HepG2 (cell line): ENCODE data around the gene RBBP8NL. TPM values are rescaled to one million over a fixed set of nuclear protein-coding genes. Genes with fewer than 3 reads are reported as not detected.
A peak's percentile ranks its signal among the peaks of the same experiment; 100 is the strongest.

ENCODE experiments used
- ATAC-seq: fragments of 200-7000 bp; cut with Tn5 transposase; 3 replicates; pipeline ENCODE4 v1.9.1; 2020; ENCODE audit warnings: mild to moderate bottlenecking, moderate library complexity
- BruUV-seq: library from RNA; stranded (reverse); fragments of 400-500 nt; replicated peaks from 2 replicates; lab custom pipeline; 2021; lab: Mats Ljungman, UMichigan
- CTCF ChIA-PET: fragments of 300-600 bp; formaldehyde crosslinking; extraction: SDS; loops from one replicate; lab custom pipeline; 2021; ENCODE audit warnings: low total read pairs, inconsistent platforms, low intra/inter-chr PET ratio; lab: Yijun Ruan, JAX
- POLR2A ChIA-PET: fragments of 350-600 bp; sonication (Branson Sonifier 250); formaldehyde crosslinking; loops from one replicate; lab custom pipeline; 2020; ENCODE audit warnings: antibody characterized with exemption, inconsistent platforms; lab: Yijun Ruan, JAX
- DNase-seq: peaks from one replicate; pipeline ENCODE4 v3.0.0-alpha.2; 2015; ENCODE audit warnings: low spot score
- FAIRE-seq: peaks from 3 replicates; lab custom pipeline; 2011; peaks lifted over from hg19 to GRCh38; lab: Jason Lieb, UNC
- H2AFZ ChIP-seq: one replicate; pipeline ENCODE4 v1.6.1; 2011; ENCODE audit warnings: low read length, inconsistent platforms
- H3K27ac ChIP-seq: fragments of 300-600 bp; 3 replicates; pipeline ENCODE4 v1.8.0; 2011; ENCODE audit warnings: mixed run types, mild to moderate bottlenecking, mixed read lengths, low read length, inconsistent platforms; ENCODE audit not compliant: insufficient read depth; ENCODE audit errors: extremely low read length
- H3K27me3 ChIP-seq, 2 experiments: fragments of 200-600 bp in 1 of 2; 2 replicates in 1 of 2; 3 replicates in 1 of 2; pipeline versions ENCODE4 v1.6.0 to v1.8.0; 2011; ENCODE audit warnings: low read length in 2 of 2, mild to moderate bottlenecking in 2 of 2, moderate library complexity in 2 of 2, inconsistent platforms in 1 of 2; ENCODE audit not compliant: insufficient read depth in 2 of 2, control insufficient read depth in 1 of 2
- H3K36me3 ChIP-seq, 2 experiments: fragments of 200-600 bp in 1 of 2; replicated peaks in 1 of 2; 2 replicates in 1 of 2; 3 replicates in 1 of 2; pipeline versions ENCODE4 v1.5.1 to v1.8.0; 2011; ENCODE audit warnings: low read length in 2 of 2, inconsistent platforms in 1 of 2; ENCODE audit not compliant: insufficient read depth in 2 of 2, control insufficient read depth in 1 of 2
- H3K4me1 ChIP-seq: 2 replicates; pipeline ENCODE4 v1.5.1; 2012; ENCODE audit warnings: low read length, inconsistent platforms; ENCODE audit not compliant: insufficient read depth
- H3K4me2 ChIP-seq: 2 replicates; pipeline ENCODE4 v1.6.0; 2011; ENCODE audit warnings: low read depth, low read length, inconsistent platforms
- H3K4me3 ChIP-seq, 3 experiments: fragments of 200-600 bp in 1 of 3; sonication (generic), shearing (Covaris generic) in 1 of 3; replicated peaks in 1 of 3; 2 replicates each; pipeline ENCODE4 v1.5.1; 2011 to 2016; ENCODE audit warnings: low read length in 3 of 3, inconsistent platforms in 2 of 3, low read depth in 2 of 3, mild to moderate bottlenecking in 2 of 3, control low read depth in 1 of 3, mixed read lengths in 1 of 3; ENCODE audit not compliant: insufficient read depth in 1 of 3
- H3K79me2 ChIP-seq: one replicate; pipeline ENCODE4 v1.6.1; 2011; ENCODE audit warnings: low read length, inconsistent platforms; ENCODE audit not compliant: insufficient read depth
- H3K9ac ChIP-seq: 2 replicates; pipeline ENCODE4 v1.6.0; 2011; ENCODE audit warnings: mild to moderate bottlenecking, low read depth, low read length, inconsistent platforms; ENCODE audit not compliant: insufficient read depth
- H3K9me3 ChIP-seq: 2 replicates; pipeline ENCODE4 v1.5.1; 2012; ENCODE audit warnings: mild to moderate bottlenecking, low read length
- H4K20me1 ChIP-seq: 2 replicates; pipeline ENCODE4 v1.6.0; 2011; ENCODE audit warnings: inconsistent platforms, mild to moderate bottlenecking, low read length, moderate library complexity; ENCODE audit not compliant: insufficient read depth
- ADNP ChIP-seq: sonication (generic); formaldehyde crosslinking; IDR thresholded peaks from 2 replicates; pipeline ENCODE4 v1.4.0; 2020; ENCODE audit warnings: missing genetic modification reagents
- ARID2 ChIP-seq: sonication (generic); formaldehyde crosslinking; IDR thresholded peaks from 2 replicates; pipeline ENCODE4 v1.8.1; 2022; ENCODE audit warnings: mild to moderate bottlenecking, missing genetic modification reagents, borderline replicate concordance
- ATF1 ChIP-seq: IDR thresholded peaks from 2 replicates; pipeline ENCODE4 v1.6.1; 2016; ENCODE audit warnings: mild to moderate bottlenecking, control low read depth
- BORCS8-MEF2B ChIP-seq: sonication (generic); formaldehyde crosslinking; IDR thresholded peaks from 2 replicates; pipeline ENCODE4 v1.8.0; 2022; ENCODE audit warnings: mild to moderate bottlenecking, missing genetic modification reagents
- DR1 ChIP-seq: sonication (generic); formaldehyde crosslinking; IDR thresholded peaks from 2 replicates; pipeline ENCODE4 v1.8.0; 2021; ENCODE audit warnings: mild to moderate bottlenecking, missing genetic modification reagents, inconsistent platforms
- HNF4A ChIP-seq: sonication (generic); formaldehyde crosslinking; IDR thresholded peaks from 2 replicates; pipeline ENCODE4 v1.4.0; 2020; ENCODE audit warnings: missing genetic modification reagents
- NONO ChIP-seq, 2 experiments: fragments of 450-650 bp in 1 of 2; sonication (generic) in 1 of 2; formaldehyde crosslinking in 1 of 2; IDR thresholded peaks in 1 of 2; conservative IDR thresholded peaks in 1 of 2; 2 replicates each; pipeline versions ENCODE4 v1.6.1 to v1.8.0; 2017 to 2022; ENCODE audit warnings: mild to moderate bottlenecking in 1 of 2, missing genetic modification reagents in 1 of 2, moderate library complexity in 1 of 2
- POGZ ChIP-seq: sonication (generic); formaldehyde crosslinking; IDR thresholded peaks from 2 replicates; pipeline ENCODE4 v1.4.0; 2020; ENCODE audit warnings: mild to moderate bottlenecking, missing genetic modification reagents
- PRPF4 ChIP-seq: fragments of 200-400 bp; formaldehyde crosslinking; IDR thresholded peaks from 2 replicates; pipeline ENCODE4 v1.6.1; 2016; ENCODE audit warnings: low read length, low read depth; ENCODE audit not compliant: poor library complexity, severe bottlenecking
- SOX13 ChIP-seq, 3 experiments: fragments of 450-650 bp in 1 of 3; sonication (generic) in 1 of 3; formaldehyde crosslinking in 1 of 3; IDR thresholded peaks in 2 of 3; conservative IDR thresholded peaks in 1 of 3; 2 replicates each; pipeline versions ENCODE4 v1.5.0 to v1.6.1; 2016 to 2020; ENCODE audit warnings: antibody characterized with exemption in 1 of 3, mild to moderate bottlenecking in 1 of 3, missing compliant biosample characterization in 1 of 3, missing genetic modification reagents in 1 of 3, moderate library complexity in 1 of 3
- ZBTB38 ChIP-seq: sonication (generic); formaldehyde crosslinking; IDR thresholded peaks from 2 replicates; pipeline ENCODE4 v1.5.1; 2020; ENCODE audit warnings: mild to moderate bottlenecking, missing genetic modification reagents
- ZNF136 ChIP-seq: sonication (generic); formaldehyde crosslinking; IDR thresholded peaks from 2 replicates; pipeline ENCODE4 v1.8.1; 2022; ENCODE audit warnings: low read depth, mild to moderate bottlenecking, moderate library complexity, missing genetic modification reagents
- ZNF788 ChIP-seq: sonication (generic); formaldehyde crosslinking; IDR thresholded peaks from 2 replicates; pipeline ENCODE4 v1.5.0; 2020; ENCODE audit warnings: mild to moderate bottlenecking, missing genetic modification reagents, borderline replicate concordance
- ZSCAN25 ChIP-seq: sonication (generic); formaldehyde crosslinking; IDR thresholded peaks from 2 replicates; pipeline ENCODE4 v1.8.0; 2022; ENCODE audit warnings: mild to moderate bottlenecking, missing genetic modification reagents
- WGBS: methylation state at CpG from one replicate; pipeline ENCODE4 v1.1.6; 2017; ENCODE audit warnings: low lambda C conversion rate; 5-methylcytosine and 5-hydroxymethylcytosine counted together
- in situ Hi-C: cut with HindIII; loops from 2 replicates; pipeline ENCODE4 v1.10.0; 2017; ENCODE audit warnings: low pct_unique_long_range_greater_than_20kb; ENCODE audit not compliant: extremely low pct_ligation_motif_present
- intact Hi-C: fragments of 100-400 bp; cut with micrococcal nuclease; formaldehyde crosslinking; loops from one replicate; pipeline ENCODE4 v1.10.0; 2022; ENCODE audit not compliant: unreplicated experiment
- polyA plus RNA-seq, 8 experiments: library from polyadenylated mRNA; depleted of rRNA in 3 of 8; stranded (reverse) in 7 of 8; unstranded in 1 of 8; fragments of >200 nt; fragmentation: Illumina TruSeq in 4 of 8; extraction: Trizol in 4 of 8; gene quantifications; 2 replicates each; pipeline versions ENCODE4 v1.2.1 to v1.2.3, GENCODE V29; 2011 to 2016; ENCODE audit warnings: low read depth in 4 of 8, missing spikeins in 1 of 8, mixed read lengths in 1 of 8; ENCODE audit not compliant: insufficient read depth in 1 of 8
- total RNA-seq, 5 experiments: library from RNA; depleted of rRNA; stranded (reverse); fragments of >200 nt; fragmentation: Illumina TruSeq; extraction: Trizol; gene quantifications; 2 replicates each; pipeline ENCODE4 v1.2.3, GENCODE V29; 2016; ENCODE audit warnings: low read depth in 1 of 5
- TF ChIP-seq, protein P1 (sequence below): sonication (generic); formaldehyde crosslinking; IDR thresholded peaks from 2 replicates; pipeline ENCODE4 v1.4.0; 2020; ENCODE audit warnings: mild to moderate bottlenecking, missing genetic modification reagents
- TF ChIP-seq, protein P2 (sequence below): sonication (generic); IDR thresholded peaks from 2 replicates; pipeline ENCODE4 v1.6.1; 2016; ENCODE audit warnings: low read depth, borderline replicate concordance
- TF ChIP-seq, protein P3 (sequence below), 2 experiments: sonication (generic) in 1 of 2; formaldehyde crosslinking in 1 of 2; IDR thresholded peaks; 2 replicates each; pipeline versions ENCODE4 v1.5.1 to v1.6.1; 2011 to 2020; ENCODE audit warnings: borderline replicate concordance in 1 of 2, low read depth in 1 of 2, low read length in 1 of 2, mild to moderate bottlenecking in 1 of 2, missing genetic modification reagents in 1 of 2, moderate library complexity in 1 of 2

RBBP8NL gene
- total and polyA plus RNA-seq, 2 of the 13 experiments (the other 11 are each of a cell fraction or from before 2014, with no cell fraction given): 0.69 to 0.86 TPM

DNA sequence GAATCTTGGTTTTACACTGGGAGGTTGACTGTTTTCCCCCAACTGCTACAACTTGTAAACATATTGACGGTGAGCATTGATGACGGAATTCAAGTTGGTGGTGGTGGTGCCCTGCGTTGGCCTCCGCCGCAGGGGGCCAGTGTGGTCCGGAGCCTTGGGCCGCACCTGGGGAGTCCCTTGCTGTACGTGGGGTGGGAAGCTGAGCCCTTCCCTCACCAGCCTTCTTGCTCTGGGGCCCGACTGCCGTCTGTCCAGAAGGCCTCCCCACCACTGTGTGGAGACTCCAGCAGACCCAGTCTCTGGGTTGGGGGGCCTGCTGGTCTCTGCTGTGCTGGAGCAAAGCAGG lies 37.1 kb upstream of the RBBP8NL start (continued):
- TF ChIP-seq, protein P1, sequence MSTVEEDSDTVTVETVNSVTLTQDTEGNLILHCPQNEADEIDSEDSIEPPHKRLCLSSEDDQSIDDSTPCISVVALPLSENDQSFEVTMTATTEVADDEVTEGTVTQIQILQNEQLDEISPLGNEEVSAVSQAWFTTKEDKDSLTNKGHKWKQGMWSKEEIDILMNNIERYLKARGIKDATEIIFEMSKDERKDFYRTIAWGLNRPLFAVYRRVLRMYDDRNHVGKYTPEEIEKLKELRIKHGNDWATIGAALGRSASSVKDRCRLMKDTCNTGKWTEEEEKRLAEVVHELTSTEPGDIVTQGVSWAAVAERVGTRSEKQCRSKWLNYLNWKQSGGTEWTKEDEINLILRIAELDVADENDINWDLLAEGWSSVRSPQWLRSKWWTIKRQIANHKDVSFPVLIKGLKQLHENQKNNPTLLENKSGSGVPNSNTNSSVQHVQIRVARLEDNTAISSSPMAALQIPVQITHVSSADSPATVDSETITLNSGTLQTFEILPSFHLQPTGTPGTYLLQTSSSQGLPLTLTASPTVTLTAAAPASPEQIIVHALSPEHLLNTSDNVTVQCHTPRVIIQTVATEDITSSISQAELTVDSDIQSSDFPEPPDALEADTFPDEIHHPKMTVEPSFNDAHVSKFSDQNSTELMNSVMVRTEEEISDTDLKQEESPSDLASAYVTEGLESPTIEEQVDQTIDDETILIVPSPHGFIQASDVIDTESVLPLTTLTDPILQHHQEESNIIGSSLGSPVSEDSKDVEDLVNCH (CRISPR knock-in tag): no peak
- TF ChIP-seq ATF1 (CRISPR knock-in tag) (no peak), ARID2 (no peak), ZNF136 (no peak), NONO (IDR thresholded peaks at IDR 0.05) (no peak), NONO (CRISPR knock-in tag; conservative IDR thresholded peaks at IDR 0.05) (0 out of 2 replicates have a peak, but pooled peaks have one; percentile 6), ZBTB38 (CRISPR knock-in tag) (0 out of 2 replicates have a peak, but pooled peaks have one; percentile 5), SOX13 (IDR thresholded peaks at IDR 0.05) (no peak), SOX13 (CRISPR knock-in tag; conservative IDR thresholded peaks at IDR 0.05 in 1 of 2, IDR thresholded peaks at IDR 0.05 in 1 of 2) (no peak), POGZ (no peak), PRPF4 (no peak), ADNP (no peak)

DNA sequence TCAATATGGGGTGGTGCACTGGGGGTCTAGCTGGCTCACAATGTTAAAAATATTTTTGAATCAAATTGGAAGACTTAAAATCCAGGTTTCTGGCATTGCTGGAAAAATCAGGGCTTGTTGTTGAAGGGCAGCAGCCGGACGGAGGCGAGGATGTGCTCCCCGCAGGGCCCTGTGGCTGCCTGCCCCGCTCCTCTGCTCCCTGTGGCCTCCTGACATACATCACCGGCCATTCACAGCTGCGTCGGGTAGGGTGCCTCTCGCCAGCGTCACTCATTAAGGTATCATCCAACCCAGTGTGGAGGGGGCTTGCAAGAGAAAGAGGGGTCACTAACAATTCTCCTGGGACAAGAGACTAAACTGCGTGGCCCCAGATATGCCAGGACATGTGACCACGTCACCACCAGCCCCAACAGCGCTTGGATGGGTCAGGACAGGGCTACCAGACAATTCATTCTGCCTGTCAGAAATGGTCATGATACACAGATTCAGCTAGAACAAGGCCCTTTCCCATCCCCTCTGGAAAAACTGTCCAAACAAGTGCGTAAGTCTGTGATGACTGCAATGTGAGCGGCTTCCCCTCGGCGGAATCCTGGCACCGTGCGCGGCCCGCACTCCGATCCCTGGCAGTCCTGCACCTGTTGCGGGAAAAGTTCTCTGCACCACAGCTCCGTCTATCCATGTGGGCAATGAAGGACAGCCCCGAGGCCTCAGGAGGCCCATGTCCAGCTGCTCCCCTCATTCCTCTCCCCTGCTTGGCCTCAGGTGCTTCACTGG lies 36.5 kb upstream of the RBBP8NL start:
- ATAC-seq (no peak), FAIRE-seq (no peak), DNase-seq (no peak)
- BruUV-seq: no TSS peak
- no peaks in the 10 kb centered on the region for H3K36me3 ChIP-seq
- ChIA-PET CTCF (no interaction called here), POLR2A (no interaction called here)
- no peak overlapping the region for H2AFZ ChIP-seq
- 54% methylated on average over 25 of the region's 25 CpGs for WGBS
- H3K4me2 ChIP-seq: no peak overlapping the region
- H3K4me3 ChIP-seq: no peak overlapping the region
- H3K27me3 ChIP-seq: peaks cover 23 to 51% of the 10 kb centered on the region in 2 experiments; a peak in 4 of 5 replicates
- H4K20me1 ChIP-seq: no peaks in the 10 kb centered on the region; the same call in 1 of the 2 replicates
- in situ Hi-C loops: no loop called here
- no peaks in the 10 kb centered on the region for H3K4me1 ChIP-seq
- intact Hi-C loops: no loop called here
- H3K9me3 ChIP-seq: no peaks in the 10 kb centered on the region
- H3K27ac ChIP-seq: no peak overlapping the region
- H3K9ac ChIP-seq: no peak overlapping the region
- H3K79me2 ChIP-seq: no peaks in the 10 kb centered on the region
- TF ChIP-seq BORCS8-MEF2B (CRISPR knock-in tag): no peak
- no peak for TF ChIP-seq DR1 (CRISPR knock-in tag)
- no peak for TF ChIP-seq ZNF788 (CRISPR knock-in tag)
- TF ChIP-seq, protein P2, sequence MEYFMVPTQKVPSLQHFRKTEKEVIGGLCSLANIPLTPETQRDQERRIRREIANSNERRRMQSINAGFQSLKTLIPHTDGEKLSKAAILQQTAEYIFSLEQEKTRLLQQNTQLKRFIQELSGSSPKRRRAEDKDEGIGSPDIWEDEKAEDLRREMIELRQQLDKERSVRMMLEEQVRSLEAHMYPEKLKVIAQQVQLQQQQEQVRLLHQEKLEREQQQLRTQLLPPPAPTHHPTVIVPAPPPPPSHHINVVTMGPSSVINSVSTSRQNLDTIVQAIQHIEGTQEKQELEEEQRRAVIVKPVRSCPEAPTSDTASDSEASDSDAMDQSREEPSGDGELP: no peak
- TF ChIP-seq, protein P3, sequence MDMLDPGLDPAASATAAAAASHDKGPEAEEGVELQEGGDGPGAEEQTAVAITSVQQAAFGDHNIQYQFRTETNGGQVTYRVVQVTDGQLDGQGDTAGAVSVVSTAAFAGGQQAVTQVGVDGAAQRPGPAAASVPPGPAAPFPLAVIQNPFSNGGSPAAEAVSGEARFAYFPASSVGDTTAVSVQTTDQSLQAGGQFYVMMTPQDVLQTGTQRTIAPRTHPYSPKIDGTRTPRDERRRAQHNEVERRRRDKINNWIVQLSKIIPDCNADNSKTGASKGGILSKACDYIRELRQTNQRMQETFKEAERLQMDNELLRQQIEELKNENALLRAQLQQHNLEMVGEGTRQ (IDR thresholded peaks at IDR 0.05; ENCODE audit: low read depth, low read length): no peak
- TF ChIP-seq, protein P3 (CRISPR knock-in tag; IDR thresholded peaks at IDR 0.05; ENCODE audit: borderline replicate concordance): no peak
- TF ChIP-seq ZSCAN25 (CRISPR knock-in tag): peak; percentile 74; the same call in 1 of the 2 replicates
- TF ChIP-seq HNF4A (CRISPR knock-in tag): 0 out of 2 replicates have a peak, but pooled peaks have one; percentile 10
